HepG2 (cell line): Measurements from ENCODE around the gene SLC13A3.

Experiments
- AGO2 ChIP-seq: fragments of 200-400 bp; formaldehyde crosslinking; optimal IDR thresholded peaks from 2 replicates; pipeline ENCODE3; 2017; ENCODE audit warnings: mild to moderate bottlenecking, low read depth, low read length, moderate library complexity
- ZNF569 ChIP-seq: sonication (generic); formaldehyde crosslinking; IDR thresholded peaks from 2 replicates; pipeline ENCODE4 v1.5.0; 2020; ENCODE audit warnings: mild to moderate bottlenecking, missing genetic modification reagents, moderate library complexity, borderline replicate concordance

GRCh38 chr20:46666818-46667515 lies 15.7 kb upstream of the SLC13A3 start:
- TF ChIP-seq ZNF569: peak; percentile 95; the same call in 1 of the 2 replicates
- no peak for TF ChIP-seq AGO2
